GM12872 (cell line): ENCODE results near the gene FGFR3.

ENCODE experiments used
- CTCF ChIP-seq: IDR thresholded peaks from 3 replicates; pipeline ENCODE4 v1.5.1; 2011; ENCODE audit warnings: low read depth, mild to moderate bottlenecking, low read length, moderate library complexity; ENCODE audit not compliant: insufficient read depth

The FGFR3 gene

GRCh38 chr4:1814453-1814852 is 21.4 kb downstream of the FGFR3 start:
- no peak for TF ChIP-seq CTCF

GRCh38 chr4:1815096-1815996 is 22.3 kb downstream of the FGFR3 start:
- TF ChIP-seq CTCF: no peak

GRCh38 chr4:1815997-1816860 is 23.1 kb downstream of the FGFR3 start:
- no peak for TF ChIP-seq CTCF

GRCh38 chr4:1819284-1819683 is 26.2 kb downstream of the FGFR3 start:
- TF ChIP-seq CTCF: no peak

GRCh38 chr4:1819816-1820215 is 26.7 kb downstream of the FGFR3 start:
- TF ChIP-seq CTCF: no peak

GRCh38 chr4:1821679-1822567 is 28.8 kb downstream of the FGFR3 start:
- TF ChIP-seq CTCF: no peak
